Measurements from ENCODE around the gene NOP53.
"Not testable (repeated sequence)": the region's sequence is repeated elsewhere in the genome, so short reads cannot be mapped to it uniquely, and the experiment has no call there.

NOP53 gene

DNA sequence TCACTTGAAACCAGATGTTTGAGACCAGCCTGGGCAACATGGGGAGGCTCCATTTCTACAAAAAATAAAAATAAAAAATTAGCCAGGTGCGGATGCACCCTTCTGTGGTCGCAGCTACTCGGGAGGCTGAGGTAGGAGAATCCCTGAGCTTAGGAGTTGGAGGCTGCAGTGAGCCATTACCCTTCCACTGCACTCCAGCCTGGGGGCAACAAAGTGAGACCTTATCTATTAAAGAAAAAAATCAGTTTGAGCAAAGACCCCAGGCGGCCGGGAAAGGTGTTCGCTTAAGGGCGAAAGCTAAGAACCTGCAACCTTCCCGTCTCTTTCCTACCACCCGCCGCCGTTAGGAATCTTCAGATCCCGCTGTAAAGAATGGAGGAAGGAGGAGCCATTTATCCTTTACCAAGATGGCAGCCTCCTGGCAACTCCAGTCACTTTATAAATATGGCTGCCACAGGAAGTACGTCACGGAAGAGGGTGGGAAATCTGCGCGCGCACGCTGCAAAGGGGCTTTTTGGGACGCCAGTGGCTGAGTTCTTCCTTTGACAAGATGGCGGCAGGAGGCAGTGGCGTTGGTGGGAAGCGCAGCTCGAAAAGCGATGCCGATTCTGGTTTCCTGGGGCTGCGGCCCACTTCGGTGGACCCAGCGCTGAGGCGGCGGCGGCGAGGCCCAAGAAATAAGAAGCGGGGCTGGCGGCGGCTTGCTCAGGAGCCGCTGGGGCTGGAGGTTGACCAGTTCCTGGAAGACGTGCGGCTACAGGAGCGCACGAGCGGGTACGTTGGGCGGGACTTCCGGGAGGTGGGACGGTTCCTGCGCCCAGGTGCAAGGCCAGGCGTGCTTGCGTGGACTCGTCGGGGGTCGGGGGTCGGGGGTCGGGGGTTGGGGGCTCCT lies at the start of gene NOP53:
Gene NOP53 (plus strand): TSS at position 537 of the 892 bp plus-strand sequence. CDS start 14 bp downstream, at position 551.
- DNase-seq, result peak; percentile 70 to 98 (median 94)

DNA sequence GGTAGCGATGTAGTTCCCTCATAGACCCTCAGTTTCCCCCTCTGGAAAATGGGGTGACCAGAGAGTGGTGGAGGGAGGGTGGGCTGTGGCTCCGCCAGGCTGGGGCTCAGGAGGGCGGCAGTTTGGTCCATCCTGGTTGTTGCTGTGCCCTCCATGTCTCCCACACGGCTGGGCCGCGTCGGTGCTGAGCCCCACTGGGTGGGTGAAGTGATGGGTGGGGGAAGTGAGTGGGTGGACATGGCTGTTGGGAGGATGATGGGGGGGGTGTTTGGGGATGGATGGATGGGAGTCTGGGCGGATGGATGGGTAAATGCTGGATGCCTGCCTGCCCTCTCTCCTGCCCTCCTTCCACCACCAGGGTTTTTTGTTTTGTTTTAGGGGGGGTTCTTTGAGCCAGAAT lies 48.7 kb upstream of the NOP53 start:
- no peak for DNase-seq

DNA sequence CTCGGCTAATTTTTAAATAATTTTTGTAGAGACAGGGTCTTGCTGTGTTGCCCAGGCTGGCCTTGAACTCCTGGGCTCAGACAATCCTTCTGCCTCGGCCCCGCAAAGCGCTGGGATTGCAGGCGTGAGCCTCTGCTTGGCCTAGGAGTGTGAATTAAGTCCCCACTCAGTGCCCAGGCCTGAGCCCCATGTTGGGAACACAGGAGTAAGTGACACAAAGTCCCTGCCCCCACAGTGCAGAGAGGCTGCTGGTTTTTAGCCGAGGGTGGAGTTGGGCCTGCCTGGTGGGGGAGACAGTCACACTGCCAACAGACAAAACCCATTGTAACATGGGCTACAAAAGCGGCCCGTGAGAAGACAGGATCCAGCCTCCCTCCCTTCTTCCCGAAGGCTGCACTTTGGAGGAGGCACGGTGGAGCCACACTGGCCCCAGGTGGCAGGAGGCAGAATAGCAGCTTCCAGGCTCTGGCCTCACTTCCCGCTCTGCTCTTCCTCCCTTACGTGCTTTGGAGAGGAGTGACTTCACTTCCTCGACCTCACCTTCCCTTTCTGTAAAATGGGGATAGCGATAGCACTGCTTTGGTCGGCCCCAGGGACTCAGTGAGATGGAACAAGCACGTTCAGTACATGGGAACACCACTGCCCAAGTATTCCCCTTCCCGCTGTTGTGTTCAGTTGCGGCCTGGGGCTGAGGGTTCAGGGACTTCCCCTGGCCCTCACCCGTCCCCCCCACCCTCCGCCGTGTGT lies 47.3 kb upstream of the NOP53 start:
- DNase-seq, result peak in 55 of 56 donors; percentile 5 to 88 (median 71)

DNA sequence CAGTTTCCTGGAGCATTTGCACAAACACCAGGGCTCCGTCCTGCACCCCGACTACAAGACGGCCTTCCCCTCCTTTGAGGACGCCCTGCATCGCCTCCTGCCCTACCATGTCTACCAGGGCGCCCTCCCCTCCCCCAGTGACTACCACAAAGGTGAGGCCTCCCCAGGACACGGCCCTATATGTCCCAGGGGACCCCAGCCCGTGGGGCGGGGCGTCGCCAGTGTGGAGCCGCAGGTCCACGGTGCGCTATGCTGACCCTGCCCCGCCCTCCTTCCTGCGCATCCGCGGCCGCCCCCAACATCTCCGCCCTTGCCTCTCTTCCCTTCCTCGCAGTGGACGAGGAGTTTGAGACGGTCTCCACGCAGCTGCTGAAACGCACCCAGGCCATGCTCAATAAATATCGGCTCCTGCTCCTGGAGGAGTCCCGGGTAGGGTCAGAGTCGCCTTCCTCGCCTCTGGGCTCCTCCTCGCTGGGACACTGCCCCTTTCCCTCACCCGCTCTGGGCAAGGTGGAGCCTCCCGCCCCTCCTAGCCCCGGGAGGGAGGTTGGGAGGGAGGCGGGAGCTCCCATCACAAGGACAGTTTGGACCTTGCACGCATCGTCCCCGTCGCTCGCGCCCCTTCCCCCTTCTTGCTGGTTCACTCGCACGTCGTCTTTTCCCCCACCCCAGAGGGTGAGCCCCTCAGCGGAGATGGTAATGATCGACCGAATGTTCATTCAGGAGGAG lies 46.6 kb upstream of the NOP53 start:
- DNase-seq, result no peak

DNA sequence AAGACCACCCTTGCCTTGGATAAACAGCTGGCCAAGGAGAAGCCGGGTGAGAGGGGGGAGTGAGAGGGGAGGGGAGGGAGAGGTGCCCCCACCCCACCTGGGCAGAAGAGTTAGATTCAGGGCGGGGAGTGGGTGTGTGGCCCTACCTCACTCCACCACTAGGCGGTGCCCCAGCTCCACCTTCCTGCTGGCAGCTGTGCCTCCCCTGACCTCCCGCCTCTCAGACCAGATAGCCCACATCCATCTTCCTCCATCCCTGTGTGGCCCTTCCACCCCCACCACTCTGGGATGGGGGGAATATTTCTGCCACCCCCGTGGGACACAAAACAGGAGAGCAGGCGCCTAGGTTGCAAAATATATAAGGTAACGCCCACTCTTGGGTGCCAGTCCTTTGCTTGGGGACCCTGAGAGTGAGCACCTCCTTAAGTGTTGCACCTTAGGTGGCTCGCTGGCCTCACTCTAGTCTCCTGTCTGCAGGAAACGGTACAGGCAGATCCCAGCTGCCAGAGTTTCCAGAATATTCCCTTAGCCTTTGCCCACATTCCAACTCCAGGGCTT lies 45.9 kb upstream of the NOP53 start:
- peak in 11 of 56 donors; percentile 4 to 47 (median 17) for DNase-seq

DNA sequence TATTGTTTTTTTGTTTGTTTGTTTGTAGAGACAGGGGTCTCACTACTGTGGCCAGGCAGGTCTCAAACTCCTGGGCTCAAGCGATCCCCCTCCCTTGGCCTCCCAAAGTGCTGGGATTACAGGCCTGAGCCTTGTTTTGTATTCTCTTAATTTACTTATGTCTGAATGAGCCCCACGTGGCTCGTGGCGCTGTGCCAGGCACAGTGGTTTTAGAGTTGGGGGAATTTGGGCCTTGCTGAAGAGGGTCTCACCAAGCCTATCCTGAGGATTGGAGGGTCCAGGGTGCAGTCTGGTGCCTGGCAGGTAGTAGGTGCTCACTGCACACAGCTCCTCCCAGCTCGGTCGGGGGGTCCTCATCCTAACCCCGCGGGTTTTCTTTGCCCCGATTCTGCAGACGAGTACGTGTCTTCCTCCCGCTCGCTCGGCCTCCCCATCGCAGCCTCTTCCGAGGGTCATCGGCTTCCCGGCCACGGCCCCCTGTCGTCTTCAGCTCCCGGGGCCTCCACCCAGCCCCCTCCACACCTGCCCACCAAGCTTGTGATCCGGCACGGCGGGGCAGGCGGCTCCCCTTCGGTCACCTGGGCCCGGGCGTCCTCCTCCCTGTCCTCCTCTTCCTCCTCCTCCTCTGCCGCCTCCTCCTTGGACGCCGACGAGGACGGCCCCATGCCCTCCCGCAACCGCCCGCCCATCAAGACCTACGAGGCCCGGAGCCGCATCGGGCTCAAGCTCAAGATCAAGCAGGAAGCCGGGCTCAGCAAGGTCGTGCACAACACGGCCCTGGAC lies 44.2 kb upstream of the NOP53 start:
- DNase-seq, result no peak

DNA sequence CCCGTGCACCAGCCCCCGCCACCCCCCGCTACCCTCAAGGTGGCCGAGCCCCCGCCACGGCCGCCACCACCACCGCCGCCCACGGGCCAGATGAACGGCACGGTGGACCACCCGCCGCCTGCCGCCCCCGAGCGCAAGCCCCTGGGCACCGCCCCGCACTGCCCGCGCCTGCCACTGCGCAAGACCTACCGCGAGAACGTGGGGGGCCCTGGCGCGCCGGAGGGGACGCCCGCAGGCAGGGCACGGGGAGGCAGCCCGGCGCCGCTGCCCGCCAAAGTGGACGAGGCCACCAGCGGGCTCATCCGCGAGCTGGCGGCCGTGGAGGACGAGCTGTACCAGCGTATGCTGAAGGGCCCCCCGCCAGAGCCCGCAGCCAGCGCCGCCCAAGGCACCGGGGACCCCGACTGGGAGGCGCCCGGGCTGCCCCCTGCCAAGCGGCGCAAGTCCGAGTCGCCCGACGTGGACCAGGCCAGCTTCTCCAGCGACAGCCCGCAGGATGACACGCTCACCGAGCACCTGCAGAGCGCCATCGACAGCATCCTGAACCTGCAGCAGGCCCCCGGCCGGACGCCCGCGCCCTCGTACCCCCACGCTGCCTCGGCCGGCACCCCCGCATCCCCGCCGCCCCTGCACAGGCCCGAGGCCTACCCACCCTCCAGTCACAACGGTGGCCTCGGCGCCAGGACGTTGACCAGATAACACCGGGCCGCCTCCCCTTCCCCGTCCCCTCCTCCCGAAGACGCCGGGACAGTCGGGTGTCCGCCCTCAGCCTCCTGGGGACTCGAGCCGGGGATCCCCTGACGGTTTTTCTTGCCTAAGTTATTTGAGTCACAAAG lies 43.4 kb upstream of the NOP53 start:
- no peak for DNase-seq

DNA sequence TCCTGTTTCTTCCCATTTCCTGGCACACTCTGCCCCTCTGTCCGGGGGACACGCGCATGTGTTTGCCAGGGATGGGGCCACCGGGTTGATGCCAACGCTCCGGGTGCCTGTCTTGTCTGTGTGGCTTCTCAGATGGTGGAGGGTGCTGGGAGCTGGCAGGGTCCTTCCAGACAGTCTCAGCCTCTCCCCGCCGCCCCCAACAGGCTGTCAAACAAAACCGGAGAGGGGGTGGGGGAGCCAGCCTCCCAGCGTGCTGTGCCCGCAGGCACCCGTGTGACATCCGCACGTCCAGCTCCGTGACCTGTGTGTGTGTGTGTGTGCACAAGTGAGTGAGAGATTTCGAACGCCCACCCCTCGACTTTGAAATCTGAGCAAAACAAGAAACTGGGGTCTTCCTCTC lies 42.7 kb upstream of the NOP53 start:
- peak in 1 of 56 donors; percentile 14 for DNase-seq

DNA sequence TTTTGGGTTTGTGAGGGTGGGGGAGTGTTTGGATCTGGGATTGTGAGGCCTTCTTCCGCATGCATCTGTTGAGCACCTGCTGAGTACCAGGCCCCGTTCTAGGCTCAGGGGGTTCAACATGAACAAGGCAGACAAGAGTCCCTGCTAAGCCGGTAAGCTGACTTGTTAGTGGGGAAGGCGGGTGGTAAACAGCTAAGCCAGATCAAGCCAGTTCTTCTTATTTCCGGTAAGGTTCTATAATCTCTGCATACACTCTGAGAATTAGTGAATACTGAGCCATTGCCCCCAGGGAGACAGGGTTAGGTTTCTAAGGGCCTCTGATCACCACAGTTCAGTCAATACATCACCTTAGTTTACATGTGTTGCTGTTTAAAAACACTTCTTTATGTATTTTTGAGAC lies 42.0 kb upstream of the NOP53 start:
- DNase-seq, result no peak

DNA sequence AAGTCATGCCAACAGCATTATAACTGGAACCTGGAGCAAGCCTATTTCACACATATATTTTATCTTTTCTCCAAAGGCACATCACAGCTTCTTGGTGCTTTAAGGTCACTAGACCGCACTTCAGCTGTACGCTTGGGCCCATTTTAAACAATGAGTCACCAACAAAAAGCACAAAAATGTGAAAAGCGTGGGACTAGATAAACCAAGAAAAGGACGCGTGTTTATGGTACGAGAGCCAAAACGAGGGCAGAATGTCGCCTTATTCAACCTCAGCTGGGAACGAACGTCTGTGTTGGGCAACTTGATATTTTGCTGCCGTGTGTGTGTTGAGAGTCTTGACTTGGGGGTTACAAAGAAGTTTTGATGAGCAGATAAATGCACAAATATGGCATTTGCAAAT lies 41.3 kb upstream of the NOP53 start:
- no peak for DNase-seq

DNA sequence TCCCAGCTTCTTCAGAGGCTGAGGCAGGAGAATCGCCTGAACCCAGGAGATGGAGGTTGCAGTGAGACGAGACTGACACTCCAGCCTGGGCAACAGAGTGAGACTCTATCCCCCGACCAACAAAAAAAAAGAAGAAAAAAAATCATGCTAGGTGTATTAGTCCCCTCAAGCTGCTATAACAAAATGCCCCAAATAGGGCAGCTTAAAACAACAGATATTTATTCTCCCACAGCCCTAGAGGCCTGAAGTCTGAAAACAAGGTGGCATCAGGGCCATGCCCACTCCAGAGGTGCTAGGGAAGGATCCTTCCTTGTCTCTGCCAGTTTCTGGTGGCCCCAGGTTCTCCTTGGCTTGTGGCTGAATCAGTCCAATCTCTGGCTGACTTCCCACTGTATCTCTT lies 40.7 kb upstream of the NOP53 start:
- no peak for DNase-seq

DNA sequence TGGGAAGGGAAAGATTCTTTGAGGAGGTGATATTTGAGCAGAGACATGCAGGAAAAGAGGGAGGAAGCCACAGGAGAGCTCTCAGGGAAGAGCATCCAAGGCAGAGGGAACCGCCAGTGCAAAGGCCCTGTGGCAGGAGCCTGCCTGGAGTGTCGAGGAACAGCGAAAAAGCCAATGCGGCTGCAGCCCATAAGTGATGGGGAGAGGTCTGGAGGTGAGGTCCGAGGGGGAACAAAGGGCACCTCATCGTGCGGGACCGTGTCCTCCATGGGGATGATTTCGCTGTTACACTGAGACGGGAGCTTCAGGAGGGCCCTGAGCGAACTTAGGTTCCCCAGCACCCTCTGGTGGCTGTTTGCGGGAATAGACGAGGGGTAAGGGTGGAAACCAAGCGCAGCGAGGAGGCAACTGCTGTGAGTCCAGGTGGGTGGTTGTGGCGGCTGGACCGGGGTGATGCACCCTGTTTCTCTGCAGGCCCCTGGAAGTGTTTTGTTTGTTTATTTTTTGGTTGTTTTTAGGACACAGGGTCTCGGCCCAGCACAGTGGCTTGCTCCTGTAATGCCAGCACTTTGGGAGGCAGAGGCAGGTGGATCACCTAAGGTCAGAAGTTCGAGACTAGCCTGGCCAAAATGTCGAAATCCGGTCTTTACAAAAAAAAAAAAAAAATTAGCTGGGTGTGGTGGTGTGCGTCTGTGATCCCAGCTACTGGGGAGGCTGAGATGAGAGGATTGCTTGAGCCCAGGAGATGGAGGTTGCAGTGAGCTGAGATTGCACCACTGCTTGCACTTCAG lies 38.0 kb upstream of the NOP53 start:
- peak in 37 of 56 donors; percentile 8 to 72 (median 34) for DNase-seq

DNA sequence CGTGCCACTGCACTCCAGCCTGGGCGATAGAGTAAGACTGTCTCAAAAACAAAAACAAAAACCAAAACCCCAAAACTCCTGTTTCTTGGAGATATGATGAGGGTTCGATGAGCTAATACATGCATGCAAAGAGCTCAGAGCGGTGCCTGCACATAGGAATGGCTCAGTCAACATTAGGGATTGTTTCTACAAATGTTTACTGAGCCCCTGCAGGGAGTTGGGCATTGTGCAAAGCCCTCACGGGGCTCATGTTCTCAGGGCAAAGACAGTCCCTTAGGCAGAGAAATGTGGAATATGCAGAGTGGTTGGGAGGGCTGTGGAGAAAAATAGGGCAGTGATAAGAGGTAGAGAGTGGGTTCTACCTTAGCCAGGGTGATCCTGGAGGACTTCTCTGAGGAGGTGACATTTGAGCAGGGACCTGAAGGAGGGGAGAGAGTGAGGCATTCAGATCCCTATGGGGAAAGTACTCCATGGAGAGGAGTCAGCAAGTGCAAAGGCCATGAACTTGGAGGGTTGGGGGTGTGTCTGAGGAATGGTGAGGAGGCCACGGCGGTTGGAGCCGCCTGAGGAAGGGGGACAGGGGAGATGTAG lies 33.6 kb upstream of the NOP53 start:
- no peak for DNase-seq

DNA sequence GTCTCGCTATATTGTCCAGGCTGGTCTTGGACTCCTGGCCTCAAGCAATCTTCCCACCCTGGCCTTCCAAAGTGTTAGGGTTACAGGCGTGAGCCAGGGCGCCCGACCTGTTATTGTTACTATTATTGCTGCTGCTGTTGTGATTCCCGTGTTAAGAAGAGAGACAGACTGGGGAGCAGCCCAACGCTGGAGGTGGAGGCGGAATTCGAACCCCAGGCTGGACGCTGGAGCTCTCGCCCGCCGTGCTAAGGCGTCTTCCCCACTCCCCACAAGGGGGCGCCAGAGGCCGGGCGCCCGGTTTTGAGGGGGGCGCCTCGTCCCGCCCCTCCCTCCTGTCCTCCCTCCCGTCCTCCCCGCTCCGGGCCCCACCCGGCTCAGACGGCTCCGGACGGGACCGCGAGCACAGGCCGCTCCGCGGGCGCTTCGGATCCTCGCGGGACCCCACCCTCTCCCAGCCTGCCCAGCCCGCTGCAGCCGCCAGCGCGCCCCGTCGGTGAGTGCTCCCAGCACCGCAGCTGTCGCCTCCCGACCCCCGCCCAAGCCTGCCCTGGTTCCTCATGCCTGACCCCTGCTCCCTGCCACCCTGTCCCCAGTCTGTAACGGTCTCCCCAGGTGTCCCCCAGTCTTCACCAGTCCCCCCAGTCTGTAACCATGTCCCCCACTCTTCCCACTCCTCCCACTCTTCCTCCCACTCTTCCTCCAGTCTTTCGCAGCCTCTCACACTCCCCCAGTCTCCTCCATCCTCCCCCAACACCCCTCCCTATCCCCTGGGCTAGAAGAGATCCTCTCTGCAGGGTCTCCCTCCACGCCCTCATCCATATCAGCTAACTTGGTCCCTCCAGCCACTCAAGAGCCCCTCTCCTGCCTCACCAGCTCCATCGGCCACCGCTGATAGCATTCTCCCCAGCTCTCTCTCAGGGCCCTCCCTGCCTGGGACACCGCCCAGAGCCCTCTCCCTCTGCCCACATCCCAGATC lies 32.0 kb upstream of the NOP53 start, which contains the start of gene EHD2:
Gene EHD2 (plus strand): TSS at position 377 of the 976 bp plus-strand sequence. CDS start 3,191 bp downstream, outside the sequence.
- DNase-seq, result peak in 22 of 56 donors; percentile 4 to 63 (median 22)

DNA sequence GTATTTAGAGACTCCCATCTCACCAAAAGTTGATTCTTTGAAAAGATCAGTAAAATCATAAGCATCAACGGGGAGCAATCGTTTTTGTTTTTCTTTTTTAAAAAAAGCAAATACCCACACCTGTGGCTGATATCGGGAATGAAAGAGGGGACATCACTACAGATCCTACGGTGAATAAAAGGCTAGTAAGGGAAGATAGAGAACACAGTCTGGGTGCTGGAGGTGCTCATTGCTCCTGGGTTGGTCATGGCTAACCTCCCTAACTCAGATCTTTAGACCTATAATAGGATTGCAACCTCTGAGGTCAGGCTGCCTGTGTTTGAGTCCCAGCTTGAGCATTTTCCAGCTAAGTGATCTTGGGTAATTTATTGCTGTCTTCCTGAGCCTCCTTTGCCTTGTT lies 31.0 kb upstream of the NOP53 start:
- no peak for DNase-seq

DNA sequence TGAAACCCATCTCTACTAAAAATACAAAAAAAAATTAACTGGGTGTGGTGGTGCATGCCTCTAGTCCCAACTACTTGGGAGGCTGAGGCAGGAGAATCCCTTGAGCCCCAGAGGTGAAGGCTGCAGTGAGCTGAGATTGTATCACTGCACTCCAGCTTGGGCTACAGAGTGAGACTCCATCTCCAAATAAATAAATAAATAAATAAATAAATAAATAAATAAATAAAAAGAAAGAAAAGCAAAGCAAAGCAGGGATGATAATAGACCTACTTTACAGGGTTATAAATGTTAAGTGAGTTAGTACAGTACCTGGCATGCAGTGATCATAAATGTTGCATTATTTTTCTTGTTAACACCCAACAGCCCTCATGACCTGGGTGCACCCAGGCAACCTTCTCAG lies 30.5 kb upstream of the NOP53 start:
- not testable (repeated sequence) for DNase-seq
